HG02759 (cell line): ENCODE measurements around the gene KCTD17.

Source experiments
- ATAC-seq: cut with Tn5 transposase; IDR thresholded peaks from one replicate; pipeline ENCODE4 v1.9.1; 2021; ENCODE audit warnings: mild to moderate bottlenecking, moderate library complexity; ENCODE audit not compliant: unreplicated experiment

The KCTD17 gene

GRCh38 chr22:37072673-37073072 lies 21.1 kb downstream of the KCTD17 start:
- ATAC-seq: no peak

- ATAC-seq: no peak
Measured at GRCh38 chr22:37074537-37074936, 23.0 kb downstream of the KCTD17 start.

GRCh38 chr22:37075046-37075445 lies 23.5 kb downstream of the KCTD17 start:
- ATAC-seq: no peak

- ATAC-seq: no peak
Measured at GRCh38 chr22:37075822-37076433, 24.4 kb downstream of the KCTD17 start.

- ATAC-seq: no peak
Measured at GRCh38 chr22:37077802-37078448, 26.4 kb downstream of the KCTD17 start.

- no peak for ATAC-seq
Measured at GRCh38 chr22:37079158-37079557, 27.6 kb downstream of the KCTD17 start.

GRCh38 chr22:37079668-37080171 lies 28.2 kb downstream of the KCTD17 start:
- no peak for ATAC-seq

GRCh38 chr22:37080438-37080837 lies 28.9 kb downstream of the KCTD17 start:
- ATAC-seq: no peak

- no peak for ATAC-seq
Measured at GRCh38 chr22:37080838-37081237, 29.3 kb downstream of the KCTD17 start.

- no peak for ATAC-seq
Measured at GRCh38 chr22:37082251-37082873, 30.8 kb downstream of the KCTD17 start.

GRCh38 chr22:37083914-37084313 lies 32.4 kb downstream of the KCTD17 start:
- no peak for ATAC-seq

- no peak for ATAC-seq
Measured at GRCh38 chr22:37084385-37084784, 32.8 kb downstream of the KCTD17 start.

GRCh38 chr22:37086184-37086583 lies 34.6 kb downstream of the KCTD17 start:
- ATAC-seq: no peak

GRCh38 chr22:37088108-37088605 lies 36.6 kb downstream of the KCTD17 start:
- ATAC-seq: no peak

- no peak for ATAC-seq
Measured at GRCh38 chr22:37088750-37089408, 37.3 kb downstream of the KCTD17 start.

GRCh38 chr22:37089434-37089833 lies 37.9 kb downstream of the KCTD17 start:
- ATAC-seq: no peak

- ATAC-seq: no peak
Measured at GRCh38 chr22:37090920-37091695, 39.6 kb downstream of the KCTD17 start.

GRCh38 chr22:37091994-37092393 lies 40.5 kb downstream of the KCTD17 start:
- ATAC-seq: no peak

GRCh38 chr22:37092997-37093396 lies 41.5 kb downstream of the KCTD17 start:
- no peak for ATAC-seq

- no peak for ATAC-seq
Measured at GRCh38 chr22:37094239-37094638, 42.7 kb downstream of the KCTD17 start.

- ATAC-seq: no peak
Measured at GRCh38 chr22:37095113-37095512, 43.6 kb downstream of the KCTD17 start.
